NOMO-1 (cell line): ENCODE measurements around the gene DNASE1.

ENCODE experiments used
- DNase-seq, 2 experiments: peaks; one replicate each; lab custom pipeline; 2025; ENCODE audit not compliant: unreplicated experiment in 2 of 2; lab: John Stamatoyannopoulos, UW

DNASE1 gene

DNA sequence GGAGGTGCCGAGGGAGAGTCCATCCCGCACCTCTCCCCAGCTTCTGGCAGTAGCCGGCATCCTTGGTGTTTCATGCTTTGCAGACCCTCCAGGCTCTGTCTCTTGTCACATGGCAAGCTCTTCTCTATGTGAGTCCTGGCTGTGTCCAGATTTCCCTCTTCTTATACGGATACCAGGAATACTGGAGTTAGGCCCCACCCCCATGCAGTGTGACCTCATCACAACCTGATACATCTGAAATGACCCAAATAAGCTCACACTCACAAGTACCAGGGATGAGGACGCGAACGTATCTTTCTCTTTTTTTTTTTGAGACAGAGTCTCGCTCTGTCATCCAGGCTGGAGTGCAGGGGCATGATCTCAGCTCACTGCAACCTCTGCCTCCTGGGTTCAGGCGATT lies 39.6 kb downstream of the DNASE1 start:
- DNase-seq: no peak

DNA sequence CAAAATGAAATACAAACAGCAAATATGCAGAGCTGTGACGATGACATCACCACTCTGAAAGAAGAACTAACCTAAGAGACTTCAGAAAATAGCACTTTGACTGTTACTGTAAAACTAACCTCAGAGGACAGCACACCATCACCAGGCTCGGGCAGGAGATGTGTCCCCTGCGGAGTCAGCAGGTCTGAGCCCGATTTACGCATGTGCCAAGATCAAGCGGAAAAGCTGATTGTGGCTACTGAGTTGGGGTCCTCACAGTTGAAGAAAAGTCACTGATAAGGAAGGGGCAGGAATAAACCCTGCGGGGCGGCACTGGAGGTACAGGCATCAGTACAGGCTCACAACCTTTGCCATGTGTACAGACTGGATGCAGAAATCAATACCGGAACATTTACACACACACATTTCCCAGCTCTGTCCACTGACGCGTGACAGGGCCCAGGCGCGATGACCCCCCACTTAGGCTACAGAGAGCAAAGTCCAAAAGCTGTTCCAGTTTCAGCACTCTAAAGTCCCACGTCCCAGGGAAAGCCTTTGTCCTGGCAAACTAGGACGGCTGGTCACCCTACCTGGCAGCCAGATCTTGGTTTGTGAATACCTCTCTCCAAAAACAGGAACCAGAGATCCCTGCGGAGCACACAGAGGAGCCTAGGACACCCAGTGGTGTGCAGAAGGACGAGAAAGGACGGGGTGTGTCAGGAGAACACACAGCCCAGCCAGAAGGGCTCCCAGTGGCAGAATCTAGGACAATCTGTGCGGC lies 41.3 kb downstream of the DNASE1 start:
- DNase-seq: peak; percentile 4 to 37

DNA sequence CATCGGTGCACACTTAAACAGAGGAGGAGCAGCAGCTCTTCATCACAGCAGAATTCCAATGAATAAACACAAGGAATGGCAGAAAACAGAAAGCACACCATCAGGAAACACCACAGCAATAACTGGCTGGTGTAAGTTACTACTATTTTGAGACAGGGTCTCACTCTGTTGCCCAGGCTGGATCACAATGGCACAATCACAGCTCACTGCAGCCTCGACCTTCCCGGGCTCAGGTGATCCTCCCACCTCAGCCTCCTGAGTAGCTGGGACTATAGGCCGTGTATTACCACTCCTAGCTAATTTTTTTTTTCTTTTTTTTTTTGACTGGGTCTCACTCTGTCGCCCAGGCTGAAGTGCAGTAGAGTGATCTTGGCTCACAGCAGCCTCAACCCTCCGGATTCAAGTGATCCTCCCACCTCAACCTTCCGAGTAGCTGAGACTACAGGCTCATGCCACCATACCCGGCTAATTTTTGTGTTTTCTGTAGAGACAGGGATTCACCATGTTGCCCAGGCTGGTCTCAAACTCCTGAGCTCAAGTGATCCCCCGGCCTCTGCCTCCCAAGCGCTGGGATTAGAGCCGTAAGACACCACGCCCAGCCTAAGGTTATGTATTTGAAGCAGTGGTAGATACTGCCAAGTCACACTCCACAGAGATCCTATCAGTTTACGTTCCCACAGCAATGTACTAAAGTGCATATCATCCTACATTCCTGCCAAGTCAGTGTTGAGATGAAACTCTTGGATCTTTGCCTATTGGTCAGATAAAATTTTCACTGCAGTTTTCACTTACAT lies 42.1 kb downstream of the DNASE1 start:
- DNase-seq: no peak

GRCh38 chr16:3698941-3699340 lies 44.5 kb downstream of the DNASE1 start:
- DNase-seq: no peak

DNA sequence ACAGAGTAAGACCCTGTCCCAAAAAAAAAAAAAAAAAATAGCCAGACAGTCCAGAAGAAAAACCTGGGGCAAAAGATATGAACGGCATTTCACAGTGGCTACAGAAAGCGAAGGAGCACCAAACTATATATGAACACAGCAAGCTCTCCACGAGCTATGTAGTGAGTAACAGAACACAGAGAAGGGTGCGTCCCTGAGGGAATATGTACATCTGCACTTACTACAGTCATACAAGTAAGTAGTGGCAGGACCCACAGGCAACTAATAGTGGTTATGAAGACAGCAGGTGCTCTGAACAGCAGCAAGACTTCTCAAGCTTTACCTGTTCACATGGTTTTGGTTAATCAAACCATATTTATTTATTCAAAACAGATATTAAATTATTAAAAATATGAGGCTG lies 47.0 kb downstream of the DNASE1 start:
- no peak for DNase-seq

DNA sequence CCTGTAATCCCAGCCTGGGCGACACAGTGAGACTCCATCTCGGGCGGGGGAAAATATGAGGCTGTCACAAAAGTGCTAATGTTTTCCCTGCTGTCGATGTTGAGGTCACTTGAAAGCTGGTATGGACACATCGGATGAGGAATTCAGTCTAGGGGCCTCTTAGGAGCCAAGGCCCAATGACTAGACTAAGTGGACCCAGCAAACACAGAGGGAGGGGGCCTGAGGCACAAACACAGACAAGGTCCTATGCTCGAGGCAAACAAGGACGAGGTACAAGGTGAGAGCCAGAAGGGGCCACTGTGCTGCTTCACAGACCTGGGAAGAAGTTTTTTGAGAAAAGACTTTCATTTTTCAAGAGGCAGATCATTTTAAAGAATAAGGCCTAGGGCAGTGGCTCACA lies 47.6 kb downstream of the DNASE1 start:
- no peak for DNase-seq

DNA sequence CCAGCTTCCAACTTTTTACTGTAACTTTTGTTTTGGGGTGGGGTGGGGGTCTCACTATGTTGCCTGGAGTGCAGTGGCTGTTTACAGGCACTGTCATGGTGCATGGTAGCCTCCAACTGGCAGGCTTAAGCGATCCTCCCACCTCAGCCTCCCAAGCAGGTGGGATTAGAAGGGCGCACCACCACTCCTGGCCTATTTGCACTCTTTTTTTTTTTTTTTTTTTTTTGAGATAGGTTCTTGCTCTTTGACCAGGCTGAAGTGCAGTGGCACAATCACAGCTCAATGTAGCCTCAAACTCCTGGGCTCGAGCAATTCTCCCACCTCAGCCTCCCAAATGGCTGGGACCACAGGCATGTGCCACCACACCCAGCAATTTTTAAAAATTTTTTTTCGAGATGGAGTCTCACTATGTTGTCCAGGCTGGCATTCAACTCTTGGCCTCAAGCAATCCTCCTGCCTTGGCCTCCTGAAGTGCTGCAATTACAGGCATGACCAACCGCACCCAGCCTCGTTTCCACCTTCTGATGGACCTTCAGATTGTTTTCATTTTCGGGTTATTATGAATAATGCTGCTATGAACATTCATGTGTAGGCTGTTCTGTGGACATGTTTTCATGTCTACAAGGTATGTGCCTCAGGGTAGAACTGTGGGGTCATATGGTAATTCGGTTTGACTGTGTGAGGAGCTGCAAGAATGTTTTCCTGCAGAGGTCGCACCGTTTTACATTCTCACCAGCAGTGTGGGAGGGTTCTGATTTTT lies 51.9 kb downstream of the DNASE1 start:
- DNase-seq: no peak
